GM12891 (cell line): ENCODE measurements around the gene WRAP73.

Experiments used
- POLR2A ChIP-seq: IDR thresholded peaks from 2 replicates; pipeline ENCODE4 v1.6.1; 2011; ENCODE audit warnings: low read depth, low read length, control low read depth
- POLR2AphosphoS5 ChIP-seq: IDR thresholded peaks from 2 replicates; pipeline ENCODE4 v1.6.1; 2011; ENCODE audit warnings: low read depth, low read length, control low read depth
- POU2F2 ChIP-seq: IDR thresholded peaks from 2 replicates; pipeline ENCODE4 v1.6.1; 2011; ENCODE audit warnings: low read depth, mild to moderate bottlenecking, control low read depth, low read length, moderate library complexity
- TAF1 ChIP-seq: IDR thresholded peaks from 2 replicates; pipeline ENCODE4 v1.6.1; 2011; ENCODE audit warnings: low read depth, low read length, control low read depth

- no peak for TF ChIP-seq POLR2A
- TF ChIP-seq POLR2AphosphoS5 = no peak
- no peak for TF ChIP-seq POU2F2
- TF ChIP-seq TAF1 = no peak
Observed at GRCh38 chr1:3606779-3607702, 42.9 kb downstream of the WRAP73 start.
